GM18873 (cell line): ENCODE data around the gene DNASE2.

Experiments used
- ATAC-seq: cut with Tn5 transposase; IDR thresholded peaks from one replicate; pipeline ENCODE4 v1.9.1; 2021; ENCODE audit warnings: mild to moderate bottlenecking, moderate library complexity, moderate number of reproducible peaks; ENCODE audit not compliant: unreplicated experiment, low FRiP score

The DNASE2 gene

GRCh38 chr19:12836529-12836863 is 44.8 kb downstream of the DNASE2 start:
- no peak for ATAC-seq

GRCh38 chr19:12834976-12835757 is 46.1 kb downstream of the DNASE2 start:
- ATAC-seq, result no peak

- ATAC-seq, result no peak
Observed at GRCh38 chr19:12834566-12834943, 46.7 kb downstream of the DNASE2 start, which contains the start of gene RTBDN. Gene RTBDN, minus strand, starts transcription at chr19:12834579. Its CDS starts 4,600 bp downstream, at chr19:12829979.

- ATAC-seq, result no peak
Observed at GRCh38 chr19:12833738-12834565, 47.3 kb downstream of the DNASE2 start.

- no peak for ATAC-seq
Observed at GRCh38 chr19:12833418-12833737, 47.9 kb downstream of the DNASE2 start.

- no peak for ATAC-seq
Observed at GRCh38 chr19:12828494-12828893, 52.8 kb downstream of the DNASE2 start.

- ATAC-seq, result no peak
Observed at GRCh38 chr19:12825254-12826131, 55.8 kb downstream of the DNASE2 start.
